GM21529 (cell line): ENCODE results near the gene TAS2R43.
"Not testable (repeated sequence)": the region's sequence is repeated elsewhere in the genome, so short reads cannot be mapped to it uniquely, and the experiment has no call there.

Experiments
- ATAC-seq: cut with Tn5 transposase; IDR thresholded peaks from one replicate; pipeline ENCODE4 v1.9.1; 2021; ENCODE audit not compliant: unreplicated experiment

TAS2R43 gene

GRCh38 chr12:11062194-11062593 is 29.9 kb downstream of the TAS2R43 start, which contains the start of gene TAS2R46:
Gene TAS2R46, minus strand, starts transcription at chr12:11062294. Its CDS starts 0 bp downstream, at chr12:11062294.
- ATAC-seq = not testable (repeated sequence)

GRCh38 chr12:11059784-11060183 is 32.3 kb downstream of the TAS2R43 start:
- no peak for ATAC-seq

GRCh38 chr12:11059041-11059440 is 33.1 kb downstream of the TAS2R43 start:
- ATAC-seq = no peak

- ATAC-seq = no peak
Measured at GRCh38 chr12:11055306-11055705, 36.8 kb downstream of the TAS2R43 start.

GRCh38 chr12:11049806-11050531 is 42.1 kb downstream of the TAS2R43 start:
- not testable (repeated sequence) for ATAC-seq

GRCh38 chr12:11041366-11041765 is 50.7 kb downstream of the TAS2R43 start:
- ATAC-seq = not testable (repeated sequence)
